RCC 7860 (cell line): ENCODE results near the gene DNAH1.
"Not testable (repeated sequence)": the region's sequence is repeated elsewhere in the genome, so short reads cannot be mapped to it uniquely, and the experiment has no call there.

Experiments
- DNase-seq: peaks from one replicate; pipeline ENCODE4 v3.0.0-alpha.2; 2015; ENCODE audit warnings: low spot score
- FAIRE-seq: peaks from 2 replicates; lab custom pipeline; 2012; peaks lifted over from hg19 to GRCh38; lab: Jason Lieb, UNC

DNAH1 gene

DNA sequence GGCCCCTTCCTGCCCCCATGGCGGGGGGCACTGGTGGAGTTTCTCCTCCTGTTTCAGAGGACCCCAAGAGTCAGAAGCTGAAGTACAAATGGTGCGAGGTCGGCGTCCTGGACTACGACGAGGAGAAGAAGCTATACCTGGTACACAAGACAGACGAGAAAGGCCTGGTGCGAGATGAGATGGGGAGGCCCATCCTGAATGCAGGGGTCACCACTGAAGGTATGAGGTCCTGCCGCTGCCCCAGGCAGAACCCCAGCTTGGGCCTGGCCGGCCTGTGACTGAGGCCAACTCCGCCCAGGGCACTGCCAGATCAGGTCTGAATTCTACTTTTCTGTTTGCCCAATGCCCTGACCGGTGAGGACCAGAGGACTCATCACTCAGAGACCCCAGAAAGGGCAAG, 15.0 kb downstream of the DNAH1 start:
- FAIRE-seq: no peak
- no peak for DNase-seq

DNA sequence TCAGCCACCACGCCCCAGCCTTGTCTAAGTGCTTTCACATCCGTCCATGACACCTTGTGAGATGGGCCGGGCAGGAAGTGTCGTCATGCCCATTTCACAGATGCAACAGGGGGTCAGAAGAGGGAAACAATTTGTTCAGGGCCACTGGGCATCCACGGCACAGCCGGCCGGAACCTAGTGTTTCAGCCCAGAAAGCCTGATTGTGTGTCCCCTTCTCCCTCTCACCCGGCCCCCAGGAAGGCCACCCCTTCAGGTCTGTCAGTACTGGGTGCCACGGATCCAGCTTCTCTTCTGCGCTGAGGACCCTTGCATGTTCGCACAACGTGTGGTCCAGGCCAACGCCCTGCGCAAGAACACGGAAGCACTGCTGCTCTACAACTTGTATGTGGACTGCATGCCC, 15.8 kb downstream of the DNAH1 start:
- no peak for FAIRE-seq

DNA sequence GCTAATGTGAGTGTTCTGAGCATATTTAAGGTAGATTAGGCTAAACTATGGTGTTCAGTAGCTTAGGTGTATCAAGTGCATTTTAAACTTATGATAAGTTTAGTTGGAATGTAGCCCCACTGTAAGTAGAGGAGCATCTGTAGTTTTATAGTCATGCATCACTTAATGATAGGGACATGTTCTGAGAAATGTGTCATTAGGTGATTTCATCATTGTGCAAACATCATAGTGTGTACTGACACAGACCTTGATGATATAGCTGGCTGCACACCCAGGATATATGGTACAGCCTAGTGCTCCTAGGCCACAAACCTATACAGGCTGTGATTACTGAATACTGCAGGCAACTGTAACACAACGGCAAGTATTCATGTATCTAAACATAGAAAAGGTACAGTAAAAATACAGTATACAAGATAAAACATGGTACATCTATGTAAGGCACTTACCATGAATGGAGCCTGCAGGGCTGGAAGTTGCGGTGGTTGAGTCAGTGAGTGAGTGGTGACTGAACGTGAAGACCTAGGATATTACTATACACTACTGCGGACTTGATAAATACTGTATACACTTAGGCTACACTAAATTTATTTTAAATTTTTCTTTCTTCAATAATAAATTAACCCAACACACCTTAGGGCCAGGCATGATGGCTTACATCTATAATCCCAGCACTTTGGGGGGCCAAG, 17.9 kb downstream of the DNAH1 start:
- DNase-seq (peak; percentile 83), FAIRE-seq (peak; percentile 85)

More for the DNA sequence above, 15.8 kb downstream of the DNAH1 start:
- no peak for DNase-seq

DNA sequence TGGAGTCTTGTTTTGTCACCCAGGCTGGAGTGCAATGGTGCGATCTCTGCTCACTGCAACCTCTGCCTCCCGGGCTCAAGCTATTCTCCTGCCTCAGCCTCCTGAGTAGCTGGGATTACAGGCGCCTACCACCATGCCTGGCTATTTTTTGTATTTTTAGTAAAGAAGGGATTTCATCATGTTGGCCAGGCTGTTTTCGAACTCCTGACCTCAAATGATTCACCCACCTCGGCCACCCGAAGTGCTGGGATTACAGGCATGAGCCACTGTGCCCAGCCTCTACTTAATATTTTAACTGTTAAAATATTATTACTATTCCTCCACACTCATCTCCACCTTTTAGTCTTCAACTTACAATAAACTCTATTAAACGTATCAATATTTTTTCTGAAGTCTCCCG, 22.0 kb downstream of the DNAH1 start:
- FAIRE-seq: not testable (repeated sequence)
- DNase-seq: peak; percentile 3

DNA sequence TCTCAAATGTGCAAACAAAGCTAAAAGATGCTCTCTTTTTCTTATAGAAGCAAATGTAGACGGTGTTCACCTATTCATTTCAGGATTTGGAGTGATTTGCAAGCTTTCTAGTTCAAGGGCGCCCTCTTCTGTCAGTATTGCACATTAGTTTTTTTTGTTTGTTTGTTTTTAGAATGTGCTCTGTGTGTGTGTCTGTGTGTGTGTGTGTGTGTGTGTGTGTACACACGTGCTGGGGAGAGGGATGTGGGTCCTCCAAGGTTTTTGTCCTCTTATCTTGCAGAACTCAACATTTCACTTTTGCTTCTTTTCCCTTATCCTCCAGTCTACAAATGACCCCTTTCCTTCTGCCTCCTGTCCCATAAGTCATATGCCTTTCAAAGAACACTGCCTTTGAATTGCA, 23.5 kb downstream of the DNAH1 start:
- FAIRE-seq (peak; percentile 22), DNase-seq (peak; percentile 46)

DNA sequence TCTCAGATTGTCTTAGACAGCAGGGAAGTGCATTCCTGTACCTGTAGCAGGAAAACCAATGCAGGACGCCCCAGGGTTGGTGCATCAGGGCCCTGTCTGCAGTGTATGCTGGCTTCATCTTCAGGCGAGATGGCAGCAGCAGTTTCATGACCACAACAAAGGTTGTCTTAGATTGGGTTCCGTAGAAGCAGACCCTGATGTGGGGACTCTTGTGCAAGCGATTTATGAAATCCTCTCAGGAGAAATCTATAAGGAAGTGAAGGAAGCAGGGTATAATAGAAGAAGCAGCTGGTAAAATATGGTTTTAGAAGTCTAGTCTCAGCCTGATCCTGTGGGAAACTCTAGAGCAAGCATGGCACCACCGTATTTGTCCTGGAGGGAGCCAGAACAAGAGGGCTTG, 25.0 kb downstream of the DNAH1 start:
- FAIRE-seq: no peak
- DNase-seq: no peak

DNA sequence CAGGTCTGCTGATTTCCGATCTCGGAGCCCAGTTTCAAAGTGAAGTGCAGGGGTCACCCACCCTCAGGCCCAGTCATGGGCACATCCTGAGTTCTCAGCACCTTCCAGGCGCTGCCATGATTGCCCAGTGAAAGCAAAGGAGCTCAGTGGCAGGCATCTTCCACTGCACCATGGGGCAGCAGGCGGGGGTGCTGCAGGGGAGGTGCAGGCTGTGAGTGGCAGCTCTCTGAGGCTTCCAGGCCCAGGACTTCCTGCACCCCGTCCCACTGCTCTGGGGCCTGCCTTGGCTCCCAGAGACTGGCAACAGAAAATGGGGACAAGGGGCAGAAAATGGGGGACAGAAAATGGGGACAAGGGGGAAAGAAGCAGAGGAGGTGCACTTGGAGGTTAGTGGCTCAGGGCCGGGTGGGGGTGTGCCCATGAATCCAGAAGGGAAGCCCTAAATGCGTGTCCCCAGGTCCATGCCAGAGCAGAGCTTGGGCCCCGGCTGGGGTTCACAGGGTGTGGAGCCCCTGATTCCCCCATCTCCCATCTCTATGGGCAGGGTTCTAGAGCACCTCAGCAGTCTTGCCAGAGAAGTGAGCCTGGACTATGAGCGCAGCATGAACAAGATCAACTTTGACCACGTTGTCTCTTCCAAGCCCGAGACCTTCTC, 28.0 kb downstream of the DNAH1 start:
- FAIRE-seq (no peak), DNase-seq (no peak)

DNA sequence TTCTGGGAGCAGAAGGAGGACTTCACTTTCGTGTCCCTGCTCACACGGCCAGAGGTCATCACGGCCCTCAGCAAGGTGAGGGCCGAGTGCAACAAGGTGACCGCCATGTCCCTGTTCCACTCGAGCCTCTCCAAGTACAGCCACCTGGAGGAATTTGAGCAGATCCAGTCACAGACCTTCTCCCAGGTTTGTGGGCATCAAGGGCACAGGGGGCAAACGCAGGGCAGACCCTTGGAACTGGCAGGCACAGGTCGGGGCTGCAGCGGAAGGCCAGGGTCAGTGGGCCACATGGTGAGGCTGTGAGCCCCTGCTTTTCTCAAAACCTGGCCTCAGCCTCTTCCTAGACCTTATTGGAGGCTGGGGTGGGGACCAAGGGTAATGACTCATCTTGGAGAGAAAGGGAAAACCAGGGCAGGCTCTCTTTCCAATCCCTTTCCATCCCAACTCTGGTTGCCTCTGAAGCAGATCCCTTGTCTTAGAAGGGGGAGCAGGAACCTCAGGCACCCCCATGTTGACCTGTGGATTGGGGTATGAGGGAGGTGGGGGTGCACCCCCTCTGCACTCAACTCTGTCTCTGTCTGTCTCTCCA, 29.5 kb downstream of the DNAH1 start:
- DNase-seq (no peak), FAIRE-seq (no peak)

DNA sequence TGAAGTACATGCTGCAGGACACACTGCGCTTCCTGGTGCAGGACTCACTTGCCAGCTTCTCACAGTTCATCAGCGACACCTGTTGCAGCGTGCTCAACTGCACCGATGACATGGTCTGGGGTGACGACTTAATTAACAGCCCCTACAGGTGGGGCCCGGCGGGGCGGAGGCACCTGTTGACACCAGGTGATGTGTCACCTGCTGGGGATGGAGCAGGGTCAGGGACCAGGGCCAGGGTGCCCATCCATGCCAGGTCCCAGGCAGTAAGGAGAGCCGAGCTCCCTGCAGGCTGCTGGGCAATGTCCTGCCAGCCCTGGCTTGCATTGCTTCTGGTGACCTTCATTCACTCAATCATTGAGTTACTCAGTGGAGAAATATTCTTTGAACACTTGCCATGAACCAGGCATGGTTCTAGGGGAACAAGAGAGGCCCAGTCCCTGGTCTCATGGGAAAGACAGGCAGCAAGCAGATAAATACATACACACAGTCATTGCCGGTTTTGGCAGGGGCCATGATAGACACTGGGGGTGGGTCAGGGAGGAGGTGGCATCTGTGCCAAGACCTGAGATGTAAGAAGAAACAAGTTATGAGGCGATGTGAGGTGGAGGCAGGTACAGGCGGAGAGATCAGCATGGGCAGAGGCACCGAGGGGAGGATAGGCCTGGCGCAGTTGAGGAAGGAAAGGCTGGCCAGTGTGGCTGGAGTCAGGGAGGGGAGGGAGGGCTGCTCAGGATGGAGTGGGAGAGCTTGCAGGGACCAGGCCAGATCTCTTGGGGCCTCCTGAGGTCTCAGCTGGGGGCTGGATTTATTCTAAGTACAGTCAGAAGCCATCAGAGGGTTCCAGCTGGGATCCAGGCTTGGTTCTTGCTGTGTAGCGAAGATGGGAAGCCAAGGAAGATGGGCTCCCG, 30.8 kb downstream of the DNAH1 start:
- no peak for DNase-seq
- FAIRE-seq: no peak

GRCh38 chr3:52347716-52348635, 31.9 kb downstream of the DNAH1 start:
- DNase-seq (no peak), FAIRE-seq (no peak)

GRCh38 chr3:52349131-52349530, 33.0 kb downstream of the DNAH1 start:
- DNase-seq: no peak
- FAIRE-seq: no peak

DNA sequence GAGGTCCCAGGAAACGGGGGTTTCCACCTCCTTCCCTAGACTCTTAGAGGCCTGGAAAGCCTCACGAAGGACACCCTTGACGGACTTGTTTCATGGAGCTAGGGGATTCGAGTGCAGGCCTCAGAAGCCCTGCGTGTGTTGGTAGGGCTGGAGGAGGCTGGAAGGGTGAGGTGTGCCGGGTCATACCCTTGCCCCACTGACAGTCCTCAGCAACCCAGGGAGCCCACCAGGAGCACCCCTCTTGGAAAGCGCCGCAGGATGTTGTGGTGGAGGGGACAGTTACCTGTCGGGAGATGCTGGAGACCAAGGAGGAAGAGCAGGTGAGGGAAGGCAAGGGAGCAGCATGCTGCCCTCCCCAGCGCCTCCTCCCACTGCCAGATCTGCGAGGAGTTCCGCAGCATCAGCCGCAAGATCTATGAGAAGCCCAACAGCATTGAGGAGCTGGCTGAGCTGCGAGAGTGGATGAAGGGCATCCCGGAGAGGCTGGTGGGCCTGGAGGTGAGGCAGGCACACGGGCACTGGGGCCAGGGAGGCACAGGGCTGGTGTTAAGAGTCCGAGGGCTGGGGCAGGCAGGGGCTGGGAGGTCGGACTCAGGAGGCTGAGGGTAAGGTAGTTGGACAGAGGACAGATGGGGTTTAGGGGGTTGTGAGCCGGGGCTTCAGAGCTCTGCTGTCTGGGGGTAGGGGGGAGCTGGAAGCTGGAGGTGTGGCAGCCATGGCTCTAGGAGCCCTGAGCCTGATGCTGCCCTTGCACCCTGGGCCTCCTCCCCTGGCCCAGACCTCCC, 33.7 kb downstream of the DNAH1 start:
- FAIRE-seq (no peak), DNase-seq (no peak)

DNA sequence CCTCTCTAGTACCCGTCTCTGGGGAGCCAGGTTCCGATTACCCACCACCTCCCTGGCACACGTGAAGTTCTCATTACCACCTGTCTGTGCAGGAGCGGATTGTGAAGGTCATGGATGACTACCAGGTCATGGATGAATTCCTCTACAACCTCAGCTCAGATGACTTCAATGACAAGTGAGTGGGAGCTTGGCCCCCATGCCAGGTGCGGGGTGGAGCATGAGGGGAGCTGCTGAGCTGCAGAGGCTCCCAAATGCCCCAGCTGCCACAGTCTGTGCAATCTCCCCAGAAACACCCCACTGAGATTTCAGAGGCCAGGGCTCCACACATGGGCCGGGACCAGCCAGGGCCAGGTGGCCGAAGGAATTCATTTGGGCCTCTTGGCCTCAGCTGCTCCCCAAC, 34.3 kb downstream of the DNAH1 start:
- no peak for DNase-seq
- FAIRE-seq: no peak

GRCh38 chr3:52350981-52351761, 35.1 kb downstream of the DNAH1 start:
- DNase-seq: no peak
- no peak for FAIRE-seq

- no peak for DNase-seq
- no peak for FAIRE-seq
These were observed 35.7 kb downstream of the DNAH1 start for GRCh38 chr3:52351762-52352368.

DNA sequence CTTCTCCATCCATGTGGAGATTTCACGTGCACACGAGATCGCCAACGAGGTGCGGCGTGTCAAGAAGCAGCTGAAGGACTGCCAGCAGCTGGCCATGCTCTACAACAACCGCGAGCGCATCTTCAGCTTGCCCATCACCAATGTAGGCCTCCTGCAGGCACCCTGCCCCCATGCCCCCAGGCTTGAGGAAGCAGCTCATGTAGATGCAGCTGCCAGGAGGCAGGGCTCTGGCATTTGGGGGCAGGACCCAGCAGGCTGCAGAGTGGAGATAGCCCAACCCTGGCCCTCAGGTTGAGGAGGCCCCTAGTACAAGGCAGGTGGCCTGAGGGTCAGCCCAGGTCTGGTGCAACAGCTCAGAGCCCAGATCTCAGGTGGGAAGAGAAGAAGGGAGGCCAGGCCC, 36.4 kb downstream of the DNAH1 start:
- FAIRE-seq (no peak), DNase-seq (no peak)

- DNase-seq (no peak), FAIRE-seq (no peak)
These were observed 37.3 kb downstream of the DNAH1 start for GRCh38 chr3:52353291-52353855.

GRCh38 chr3:52354676-52355075, 38.6 kb downstream of the DNAH1 start:
- FAIRE-seq (no peak), DNase-seq (no peak)
